Mucosa of gallbladder (tissue), 1 donor: ENCODE data around the gene CLCN2. TPM values are rescaled to one million over a fixed set of nuclear protein-coding genes. Genes with fewer than 3 reads are reported as not detected.

Source experiments
- DNase-seq: peaks from one replicate; pipeline ENCODE4 v3.0.0-alpha.2; 2020; ENCODE audit warnings: low spot score
- total RNA-seq: library from RNA; stranded (reverse); gene quantifications from one replicate; pipeline ENCODE4 v1.2.1, GENCODE V29; 2021
- donor health status: DM: no; HTN: no; CAD: no.

CLCN2 gene
- total RNA-seq, 1 donor from 2014 or later = 104 TPM

GRCh38 chr3:184325715-184326369 is 35.6 kb downstream of the CLCN2 start:
- DNase-seq = no peak

- DNase-seq = no peak
Observed at GRCh38 chr3:184325269-184325668, 36.1 kb downstream of the CLCN2 start.

- no peak for DNase-seq
Observed at GRCh38 chr3:184323696-184324095, 37.7 kb downstream of the CLCN2 start.

GRCh38 chr3:184322731-184323487 is 38.5 kb downstream of the CLCN2 start:
- no peak for DNase-seq

- no peak for DNase-seq
Observed at GRCh38 chr3:184321666-184322065, 39.7 kb downstream of the CLCN2 start.

GRCh38 chr3:184320104-184320445 is 41.3 kb downstream of the CLCN2 start:
- peak; percentile 94 for DNase-seq

GRCh38 chr3:184317201-184317600 is 44.2 kb downstream of the CLCN2 start:
- DNase-seq = no peak

- DNase-seq = no peak
Observed at GRCh38 chr3:184316792-184317191, 44.6 kb downstream of the CLCN2 start.

- DNase-seq = no peak
Observed at GRCh38 chr3:184315871-184316661, 45.3 kb downstream of the CLCN2 start.

- no peak for DNase-seq
Observed at GRCh38 chr3:184315543-184315867, 45.9 kb downstream of the CLCN2 start.

GRCh38 chr3:184314700-184315542 is 46.5 kb downstream of the CLCN2 start:
- DNase-seq = peak; percentile 67

GRCh38 chr3:184314363-184314699 is 47.1 kb downstream of the CLCN2 start, which contains the start of gene EIF4G1:
EIF4G1 (plus strand) TSS chr3:184314606; CDS start chr3:184315797, 1,191 bp downstream.
- DNase-seq = peak; percentile 95

- DNase-seq = no peak
Observed at GRCh38 chr3:184311633-184312032, 49.8 kb downstream of the CLCN2 start.

- DNase-seq = no peak
Observed at GRCh38 chr3:184308744-184309143, 52.7 kb downstream of the CLCN2 start.

- DNase-seq = no peak
Observed at GRCh38 chr3:184307915-184308314, 53.5 kb downstream of the CLCN2 start.

GRCh38 chr3:184306341-184306972 is 54.9 kb downstream of the CLCN2 start:
- no peak for DNase-seq

- DNase-seq = no peak
Observed at GRCh38 chr3:184305577-184305976, 55.8 kb downstream of the CLCN2 start.

GRCh38 chr3:184300378-184300720 is 61.1 kb downstream of the CLCN2 start:
- no peak for DNase-seq

- DNase-seq = no peak
Observed at GRCh38 chr3:184299488-184300377, 61.7 kb downstream of the CLCN2 start.

- DNase-seq = peak; percentile 97
Observed at GRCh38 chr3:184298759-184299487, 62.5 kb downstream of the CLCN2 start, which contains the start of gene PSMD2. PSMD2 (plus strand) TSS chr3:184299241; CDS start chr3:184299267, 26 bp downstream.
